Measurements from ENCODE around the gene CYP4A11.
"Not testable (repeated sequence)": the region's sequence is repeated elsewhere in the genome, so short reads cannot be mapped to it uniquely, and the experiment has no call there.

Gene CYP4A11

GRCh38 chr1:46910790-46911189 is 30.5 kb downstream of the CYP4A11 start:
- DNase-seq: no peak

GRCh38 chr1:46903481-46903880 is 37.8 kb downstream of the CYP4A11 start:
- DNase-seq: no peak

GRCh38 chr1:46900401-46900800 is 40.9 kb downstream of the CYP4A11 start:
- DNase-seq: no peak

GRCh38 chr1:46881656-46882055 is 59.6 kb downstream of the CYP4A11 start:
- DNase-seq: not testable (repeated sequence)
